A549 (cell line): ENCODE measurements around the gene ANO9.
"Not testable (repeated sequence)": the region's sequence is repeated elsewhere in the genome, so short reads cannot be mapped to it uniquely, and the experiment has no call there.

Source experiments
- CTCF ChIP-seq: fragments of >200 bp; sonication (Bioruptor Twin); formaldehyde crosslinking; IDR thresholded peaks from 3 replicates; pipeline ENCODE4 v1.5.1; 2016
- ESRRA ChIP-seq: fragments of 150-350 bp; IDR thresholded peaks from 2 replicates; pipeline ENCODE4 v1.6.1; 2014; ENCODE audit warnings: mild to moderate bottlenecking, low read length, borderline replicate concordance
- FOSL2 ChIP-seq, 2 experiments: fragments of 450-650 bp in 1 of 2; fragments of >200 bp in 1 of 2; sonication (Bioruptor Twin) in 1 of 2; formaldehyde crosslinking; IDR thresholded peaks; 2 replicates each; pipeline versions ENCODE4 v1.5.0 to v1.6.1; 2016 to 2020; ENCODE audit warnings: mild to moderate bottlenecking in 1 of 2, moderate library complexity in 1 of 2
- JUN ChIP-seq, 2 experiments: fragments of >200 bp; sonication (Bioruptor Twin); formaldehyde crosslinking; IDR thresholded peaks; 2 replicates in 1 of 2; 3 replicates in 1 of 2; pipeline ENCODE4 v1.6.1; 2016 to 2017
- POLR2A ChIP-seq: IDR thresholded peaks from 2 replicates; pipeline ENCODE4 v1.6.1; 2012; ENCODE audit warnings: mild to moderate bottlenecking, low read length
- SREBF2 ChIP-seq: fragments of 450-650 bp; IDR thresholded peaks from 2 replicates; pipeline ENCODE4 v1.6.1; 2014; ENCODE audit warnings: mild to moderate bottlenecking, moderate library complexity
- TP53 ChIP-seq: fragments of 250-450 bp; sonication (Bioruptor Pico); IDR thresholded peaks from 2 replicates; pipeline ENCODE4 v1.5.0; 2021; ENCODE audit warnings: mild to moderate bottlenecking, moderate library complexity
- TF ChIP-seq, protein P1 (sequence below): fragments of 250-450 bp; sonication (Bioruptor Pico); IDR thresholded peaks from 2 replicates; pipeline ENCODE4 v1.5.0; 2021; ENCODE audit warnings: mild to moderate bottlenecking, moderate library complexity, borderline replicate concordance

DNA sequence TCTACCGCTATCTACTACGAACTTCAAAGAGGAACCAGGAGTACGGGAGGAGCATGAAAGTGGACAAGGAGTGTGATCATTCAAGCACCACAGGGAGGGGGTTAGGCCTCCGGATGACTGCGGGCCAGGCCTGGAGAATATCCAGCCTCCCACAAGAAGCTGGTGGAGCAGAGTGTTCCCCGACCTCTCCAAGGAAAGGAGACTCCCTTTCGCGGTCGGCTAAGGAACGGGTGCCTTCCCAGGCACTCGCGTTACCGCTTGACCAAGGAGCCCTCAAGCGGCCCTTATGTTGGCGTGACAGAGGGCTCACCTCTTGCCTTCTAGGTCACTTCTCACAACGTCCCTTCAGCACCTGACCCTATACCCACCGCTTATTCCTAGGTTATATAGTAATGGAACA, 52.4 kb downstream of the ANO9 start:
- not testable (repeated sequence) for TF ChIP-seq CTCF; JUN (IDR thresholded peaks at IDR 0.05); POLR2A; FOSL2 (IDR thresholded peaks at IDR 0.05); FOSL2 (CRISPR knock-in tag; IDR thresholded peaks at IDR 0.05); SREBF2; ESRRA; TP53 (CRISPR knock-in tag)
- TF ChIP-seq, protein P1, sequence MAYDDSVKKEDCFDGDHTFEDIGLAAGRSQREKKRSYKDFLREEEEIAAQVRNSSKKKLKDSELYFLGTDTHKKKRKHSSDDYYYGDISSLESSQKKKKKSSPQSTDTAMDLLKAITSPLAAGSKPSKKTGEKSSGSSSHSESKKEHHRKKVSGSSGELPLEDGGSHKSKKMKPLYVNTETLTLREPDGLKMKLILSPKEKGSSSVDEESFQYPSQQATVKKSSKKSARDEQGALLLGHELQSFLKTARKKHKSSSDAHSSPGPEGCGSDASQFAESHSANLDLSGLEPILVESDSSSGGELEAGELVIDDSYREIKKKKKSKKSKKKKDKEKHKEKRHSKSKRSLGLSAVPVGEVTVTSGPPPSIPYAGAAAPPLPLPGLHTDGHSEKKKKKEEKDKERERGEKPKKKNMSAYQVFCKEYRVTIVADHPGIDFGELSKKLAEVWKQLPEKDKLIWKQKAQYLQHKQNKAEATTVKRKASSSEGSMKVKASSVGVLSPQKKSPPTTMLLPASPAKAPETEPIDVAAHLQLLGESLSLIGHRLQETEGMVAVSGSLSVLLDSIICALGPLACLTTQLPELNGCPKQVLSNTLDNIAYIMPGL (CRISPR knock-in tag) = not testable (repeated sequence)
